Middle frontal gyrus (tissue), 1 donor: ENCODE results near the gene TMUB2.

ENCODE experiments used
- DNase-seq: peaks from one replicate; pipeline ENCODE4 v3.0.0-alpha.2; 2015; ENCODE audit warnings: low spot score; ENCODE audit errors: extremely low spot score

The TMUB2 gene

DNA sequence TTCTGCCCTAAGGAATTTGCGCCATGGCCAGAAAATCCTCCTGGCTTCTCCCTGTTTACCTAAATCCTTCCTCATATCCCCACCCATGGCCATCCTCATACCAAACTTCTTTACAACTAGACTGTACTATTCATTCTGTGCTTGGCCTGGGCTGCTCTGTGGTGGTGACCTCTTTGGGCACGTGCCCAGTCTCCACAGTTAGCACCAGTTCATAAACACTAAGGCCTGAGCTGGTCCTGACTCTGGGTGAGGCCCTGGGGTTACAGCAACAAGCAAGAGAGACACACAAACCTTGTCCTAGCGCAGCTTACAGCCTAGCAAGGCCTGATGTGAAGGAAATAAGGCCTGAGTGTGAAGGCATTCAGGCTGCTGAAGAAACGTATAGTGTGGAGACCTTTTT is 16.0 kb downstream of the TMUB2 start:
- no peak for DNase-seq

DNA sequence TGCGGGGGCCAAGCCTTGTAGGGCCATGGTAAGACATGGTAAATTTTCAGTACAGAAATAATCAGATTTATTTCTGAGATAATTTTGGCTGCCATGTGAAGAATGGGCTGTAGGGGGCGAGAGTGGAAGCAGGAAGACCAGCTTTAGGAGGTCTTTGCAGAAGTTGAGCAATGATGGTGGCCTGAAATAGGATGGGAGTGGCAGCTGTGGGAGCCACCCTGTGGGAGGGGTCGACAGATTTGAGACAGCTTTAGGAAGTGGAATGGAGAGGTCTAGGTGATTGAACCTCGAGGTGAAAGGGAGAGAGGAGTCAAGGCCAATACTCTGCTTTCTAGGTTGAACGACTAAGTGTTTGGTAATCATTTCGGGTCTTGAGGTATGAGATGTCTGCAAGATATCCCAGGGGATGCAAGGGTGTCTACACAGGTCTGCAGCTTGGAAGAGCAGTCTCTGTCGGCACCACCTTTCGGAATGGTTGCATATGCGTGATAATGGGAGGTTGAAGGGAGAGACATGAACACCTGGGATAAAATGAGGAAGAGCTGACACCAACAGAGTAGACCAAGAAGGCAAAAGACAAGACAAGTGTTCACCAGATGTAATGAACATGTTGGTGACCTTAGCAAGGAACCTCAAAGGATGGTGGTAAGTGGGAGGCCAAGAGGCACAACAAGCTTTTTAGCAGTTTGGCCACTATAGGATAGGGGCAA is 17.1 kb downstream of the TMUB2 start:
- no peak for DNase-seq

DNA sequence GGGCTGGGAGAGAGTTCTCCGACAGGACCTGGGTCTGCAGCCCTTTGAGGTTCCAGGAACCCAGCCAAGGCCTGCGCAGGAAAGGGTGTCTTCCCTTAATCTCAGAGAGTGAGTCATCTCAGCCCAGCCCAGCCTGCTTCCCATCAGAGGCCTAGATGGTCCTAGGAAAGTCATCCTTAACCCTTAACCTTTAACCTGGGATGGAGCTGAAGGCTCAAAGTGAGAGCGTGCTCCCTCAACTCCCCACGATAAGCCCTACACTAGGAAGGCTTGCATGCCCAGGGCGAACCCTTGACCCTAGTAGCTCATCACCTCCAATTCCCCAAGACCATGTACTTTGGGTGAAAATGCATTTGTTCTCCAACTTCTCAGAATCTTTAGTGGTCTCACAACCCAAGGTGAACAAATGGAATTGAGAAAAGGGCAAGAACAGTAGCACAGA is 17.7 kb downstream of the TMUB2 start:
- DNase-seq, result no peak

DNA sequence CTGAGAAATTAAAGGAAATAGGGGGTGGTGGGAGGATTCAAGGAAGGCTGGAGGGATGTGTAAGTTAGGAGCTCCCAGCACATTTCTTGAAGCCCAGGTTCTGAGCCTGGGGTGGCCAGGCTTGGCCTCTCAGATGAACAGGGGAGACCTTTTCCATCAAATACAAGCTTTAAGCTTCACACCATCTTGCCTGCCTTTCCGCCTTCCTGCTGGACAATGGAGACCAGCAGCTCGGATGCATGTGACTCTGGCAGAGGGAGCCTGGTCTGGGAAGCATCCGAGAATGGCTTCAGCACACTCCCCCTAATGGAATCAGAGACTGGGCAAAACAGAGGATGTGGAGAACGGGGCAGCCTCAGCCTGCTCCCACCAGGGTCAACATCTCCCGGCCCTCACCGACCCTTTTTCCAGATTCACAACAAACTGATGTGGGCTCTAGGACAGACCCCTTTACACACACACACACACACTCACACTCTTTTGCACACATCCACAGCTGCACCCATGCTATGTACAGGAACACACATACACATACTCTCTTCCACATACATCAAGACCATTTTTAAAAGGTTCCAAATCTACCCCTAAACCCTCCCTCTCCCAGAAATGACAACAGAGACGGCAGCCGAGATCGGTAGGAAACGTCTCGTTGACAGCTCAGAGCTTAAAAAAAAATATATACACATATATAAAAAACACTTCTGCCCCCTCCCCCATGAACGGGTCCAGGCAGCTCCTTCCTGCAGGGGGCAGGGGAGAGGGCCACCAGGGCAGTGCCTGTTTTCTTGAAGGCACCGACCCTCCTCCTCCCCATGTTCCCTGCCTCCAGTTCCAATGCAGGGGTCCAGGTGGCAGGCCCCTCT is 19.4 kb downstream of the TMUB2 start:
- DNase-seq, result no peak

DNA sequence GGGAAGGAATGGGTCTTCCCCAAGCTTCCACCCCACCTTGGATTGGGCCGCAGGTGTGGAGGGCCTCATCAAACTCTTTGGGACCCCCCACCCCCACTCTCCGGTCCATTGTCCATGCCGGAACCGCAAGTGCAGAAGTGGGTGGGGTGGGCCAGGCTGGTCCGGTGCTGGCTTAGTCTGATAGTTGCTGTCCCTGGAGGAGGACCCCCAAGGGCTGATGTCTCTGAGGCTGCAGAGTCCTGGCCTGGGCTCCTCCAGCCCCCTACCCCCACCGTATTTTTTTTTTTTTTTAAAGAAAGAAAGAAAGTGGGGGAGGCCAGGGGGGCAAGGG is 20.0 kb downstream of the TMUB2 start:
- DNase-seq, result no peak

DNA sequence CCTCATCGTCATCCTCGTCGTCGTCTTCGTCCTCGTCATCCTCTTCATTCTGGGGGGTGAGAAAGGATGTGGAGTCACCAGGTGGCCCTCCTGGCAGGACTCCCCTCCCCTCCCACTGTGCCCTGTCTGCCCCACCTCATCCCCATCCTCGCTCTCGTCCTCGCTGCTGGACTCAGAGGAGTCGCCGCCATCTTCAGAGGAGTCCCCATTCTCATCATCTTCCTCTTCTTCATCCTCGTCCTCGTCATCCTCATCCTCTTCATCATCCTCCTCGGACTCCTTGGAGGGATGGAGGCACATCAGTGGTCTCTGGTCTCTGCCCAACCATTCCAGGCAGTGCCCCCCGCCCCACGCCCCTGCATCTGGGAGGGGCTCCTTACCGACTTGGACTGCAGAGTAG is 20.5 kb downstream of the TMUB2 start:
- no peak for DNase-seq

DNA sequence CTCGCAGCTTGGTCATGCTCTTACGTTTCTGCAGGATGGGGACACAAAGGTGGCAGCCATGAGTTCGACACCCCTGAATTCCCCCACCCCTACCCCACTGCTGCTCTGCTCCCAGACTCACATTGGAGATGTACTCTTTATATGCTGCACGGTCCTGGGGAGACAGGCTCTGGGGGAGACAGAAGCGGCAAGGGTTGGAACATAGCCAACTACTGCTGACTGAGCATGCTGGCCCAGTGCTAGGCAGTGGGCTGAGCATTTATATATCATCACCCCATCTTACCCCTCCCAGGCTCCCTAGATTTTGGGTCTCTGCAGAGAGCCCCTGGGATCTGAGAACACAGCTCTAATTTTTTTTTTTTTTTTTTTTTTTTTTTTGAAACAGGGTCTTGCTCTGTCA is 21.0 kb downstream of the TMUB2 start:
- DNase-seq, result no peak

DNA sequence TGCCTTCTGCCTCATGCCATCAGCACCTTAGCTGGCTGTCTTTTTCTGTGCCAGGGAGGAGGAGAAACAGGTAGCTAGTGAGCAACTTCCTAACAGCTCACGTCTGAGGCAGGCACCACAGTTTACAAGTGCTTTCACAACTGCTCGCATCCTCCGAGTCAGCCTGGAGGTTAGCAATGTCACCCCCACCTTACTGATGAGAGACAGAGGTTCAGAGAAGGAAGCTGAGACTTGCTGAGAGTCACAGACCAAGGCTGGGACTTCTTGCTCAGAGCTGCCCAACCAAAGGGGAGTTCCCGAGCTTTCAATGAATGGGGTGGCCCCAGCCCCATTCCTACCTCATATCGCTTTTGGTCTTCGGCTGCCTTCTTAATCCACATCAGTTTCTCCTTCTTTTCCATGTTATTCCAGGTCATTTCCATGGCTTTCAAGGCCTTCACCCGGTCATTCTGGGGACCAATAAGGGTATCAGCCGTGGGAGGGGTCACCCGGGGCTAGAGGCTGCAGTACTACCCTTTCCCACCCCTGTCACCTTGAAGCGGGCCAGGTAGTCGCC is 23.1 kb downstream of the TMUB2 start:
- no peak for DNase-seq

DNA sequence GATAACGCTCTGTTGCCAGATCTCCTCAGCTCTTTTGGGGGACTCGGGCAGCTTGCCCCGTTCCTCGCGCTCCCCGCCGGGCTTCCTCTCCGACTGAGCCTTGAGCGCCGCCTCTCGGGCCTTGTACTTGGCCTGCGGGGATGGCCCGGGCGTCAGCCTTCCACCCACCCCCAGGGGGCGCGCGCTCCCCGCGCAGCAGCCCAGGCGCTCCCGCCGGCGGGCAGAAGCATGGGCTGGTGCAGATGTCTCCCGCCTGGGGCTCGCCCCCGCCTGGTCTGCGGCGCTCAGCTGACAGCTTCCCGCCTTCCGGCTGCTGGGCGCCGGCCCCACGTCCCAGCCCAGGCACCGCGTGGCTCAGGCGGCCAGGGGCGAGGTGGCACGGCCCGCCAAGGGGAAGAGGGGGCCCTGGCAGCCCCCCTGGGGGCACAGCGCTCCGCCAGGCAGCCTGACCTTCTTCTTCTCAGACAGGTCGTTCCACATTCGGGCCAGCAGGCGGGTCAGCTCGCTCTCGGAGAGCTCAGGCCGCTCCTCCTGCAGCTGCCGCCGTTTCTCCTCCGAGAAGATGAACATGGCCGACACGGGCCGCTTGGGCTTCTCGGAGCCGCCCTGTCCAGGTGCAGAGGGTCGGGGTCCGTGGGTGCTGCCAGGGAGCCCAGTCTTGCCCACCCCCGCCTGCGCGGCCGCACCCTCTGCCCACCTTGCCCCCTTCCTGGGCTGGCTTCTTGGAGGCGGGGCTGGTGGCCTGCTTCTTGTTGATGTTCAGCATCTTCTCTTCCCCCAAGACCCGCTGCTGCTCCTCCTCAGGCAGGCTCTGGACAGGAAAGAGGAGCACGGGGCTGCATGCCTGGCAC is 23.8 kb downstream of the TMUB2 start:
- peak; percentile 75 for DNase-seq

DNA sequence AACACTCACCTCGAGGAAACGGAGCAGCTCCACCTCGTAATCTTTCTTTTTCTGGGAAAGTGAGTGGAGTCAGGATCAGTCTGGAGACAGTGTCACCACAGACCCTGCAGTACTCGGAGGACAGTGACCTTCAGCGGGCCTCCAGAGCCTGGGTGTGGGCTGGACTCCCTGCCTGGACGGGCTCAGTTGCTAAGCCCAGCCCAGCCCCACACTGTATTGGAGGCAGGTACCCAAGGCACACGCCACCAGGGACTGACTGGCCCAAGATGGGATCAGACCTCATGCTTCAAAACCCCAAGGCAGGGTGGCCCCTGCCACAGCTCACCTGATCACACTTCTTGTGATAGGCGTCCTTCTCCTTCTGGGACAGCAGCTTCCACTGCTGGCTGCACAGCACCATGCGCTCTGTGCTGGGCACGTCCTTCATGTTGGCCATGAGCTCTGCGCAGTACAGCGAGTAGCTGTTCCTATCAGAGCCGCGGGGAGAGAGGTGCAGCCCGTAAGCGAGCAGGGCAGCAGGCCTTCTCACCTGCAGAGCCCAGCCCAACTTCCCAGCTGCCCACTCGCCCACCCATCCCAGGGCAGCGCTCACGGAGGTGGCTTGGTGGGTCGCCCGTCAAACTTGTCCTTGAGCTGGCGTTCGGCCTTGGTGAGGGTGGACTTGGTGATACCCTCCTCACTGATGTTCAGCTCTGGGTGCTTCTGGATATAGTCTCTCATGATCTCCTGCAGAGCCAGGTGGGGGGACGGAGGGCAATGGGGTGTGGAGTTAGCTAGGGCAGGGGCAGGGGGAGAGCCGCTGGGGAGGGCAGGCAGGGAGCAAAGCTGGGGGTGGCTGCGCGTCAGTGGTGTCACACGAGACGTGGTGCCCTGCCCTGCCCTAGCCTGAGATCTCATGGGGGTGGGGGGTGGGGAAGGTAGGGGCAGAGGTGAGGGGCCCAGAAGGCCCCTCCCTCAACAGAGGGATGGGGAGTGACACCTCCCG is 24.8 kb downstream of the TMUB2 start:
- DNase-seq, result no peak

DNA sequence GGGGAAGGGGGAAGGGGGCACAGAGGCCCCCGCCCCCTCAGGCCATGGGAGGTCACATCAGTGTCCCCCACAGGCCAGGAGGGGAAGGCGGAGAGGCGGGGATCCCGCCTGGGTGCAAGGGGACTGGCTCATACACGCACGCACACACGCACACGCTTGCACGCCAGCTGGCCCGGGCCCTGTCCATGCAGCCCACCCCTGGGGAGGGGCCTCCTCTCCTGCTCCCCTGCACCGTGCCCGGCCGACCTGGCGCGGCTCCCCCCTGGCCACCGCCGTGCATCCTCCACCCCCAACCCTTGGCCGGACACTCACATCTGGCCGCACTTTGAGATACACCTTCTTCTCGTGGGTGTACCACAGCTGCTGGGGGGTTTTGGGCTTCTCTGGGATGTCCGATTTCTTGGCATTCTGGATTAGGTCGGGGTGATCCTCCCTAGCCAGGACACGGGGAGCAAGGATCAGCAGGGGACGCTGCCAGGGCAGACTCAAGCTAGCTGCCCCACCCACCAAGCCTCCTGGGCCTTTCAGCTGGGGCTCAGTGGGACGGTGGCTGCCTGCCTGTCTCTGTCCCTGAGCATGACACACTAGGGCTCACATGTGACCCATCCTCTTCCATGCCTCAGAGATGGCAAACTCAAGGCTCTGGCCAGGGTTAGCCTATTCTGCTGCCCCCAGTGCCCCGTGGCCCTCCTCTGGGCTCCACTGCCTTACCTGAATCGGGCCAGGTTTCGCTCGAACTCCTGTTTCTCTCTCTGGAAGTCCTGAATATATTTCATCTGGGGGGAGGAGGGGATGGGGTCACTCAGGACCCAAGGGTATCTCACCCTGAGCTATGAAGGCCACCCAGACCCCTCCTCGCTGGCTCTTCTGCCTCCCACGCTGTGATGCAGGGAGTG is 26.0 kb downstream of the TMUB2 start:
- no peak for DNase-seq

DNA sequence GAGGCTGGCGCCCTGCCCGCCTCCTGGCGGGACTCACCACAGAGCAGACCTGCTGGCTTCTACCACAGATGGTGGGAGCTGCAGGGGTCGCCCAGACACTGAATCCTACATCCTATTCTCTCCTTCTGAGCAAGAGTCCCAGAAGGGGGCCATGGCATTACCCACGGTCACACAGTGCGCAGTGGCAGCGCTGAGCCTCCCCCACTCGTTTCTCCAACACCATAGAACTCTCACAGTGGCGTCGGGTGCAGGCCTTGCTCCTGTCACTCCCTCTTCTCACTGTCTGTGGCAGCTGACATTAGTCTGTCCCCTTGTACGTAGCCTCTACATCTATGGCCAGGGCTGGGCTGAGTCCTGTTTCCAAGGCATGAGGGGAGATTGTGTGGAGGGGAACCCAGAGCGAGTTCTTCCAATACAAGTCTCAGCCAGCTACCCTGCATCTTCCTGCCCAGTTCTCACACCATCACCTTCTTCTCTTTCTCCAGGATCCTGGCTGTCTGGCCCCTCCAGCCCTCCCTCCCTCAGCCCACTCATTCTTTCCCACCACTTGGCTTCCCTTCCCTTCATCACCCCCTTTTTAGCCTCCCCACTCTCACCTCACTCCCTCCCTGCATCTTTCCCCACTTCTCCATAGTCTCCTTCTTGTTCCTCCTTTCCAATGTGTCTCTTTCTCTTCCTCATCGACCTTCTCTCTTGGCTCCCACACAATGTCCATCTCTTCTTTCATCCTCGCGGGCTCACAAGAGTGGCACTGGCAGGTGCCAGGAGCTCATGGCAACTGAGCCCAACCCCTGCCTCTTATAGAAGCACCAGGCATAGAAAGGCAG is 26.8 kb downstream of the TMUB2 start:
- DNase-seq, result no peak

DNA sequence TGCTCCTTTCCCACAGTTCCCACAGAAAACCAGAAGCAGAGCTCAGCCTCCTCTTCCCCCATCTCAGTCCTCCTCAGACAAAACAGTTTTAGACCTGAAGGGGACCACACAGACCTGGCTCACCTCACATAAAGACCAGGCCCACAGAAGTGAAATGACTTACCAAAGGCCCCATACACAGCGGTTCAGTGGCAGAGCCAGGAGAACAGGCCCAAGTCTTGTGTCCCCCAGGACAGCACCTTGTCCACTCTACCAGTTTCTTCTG is 27.4 kb downstream of the TMUB2 start:
- no peak for DNase-seq

DNA sequence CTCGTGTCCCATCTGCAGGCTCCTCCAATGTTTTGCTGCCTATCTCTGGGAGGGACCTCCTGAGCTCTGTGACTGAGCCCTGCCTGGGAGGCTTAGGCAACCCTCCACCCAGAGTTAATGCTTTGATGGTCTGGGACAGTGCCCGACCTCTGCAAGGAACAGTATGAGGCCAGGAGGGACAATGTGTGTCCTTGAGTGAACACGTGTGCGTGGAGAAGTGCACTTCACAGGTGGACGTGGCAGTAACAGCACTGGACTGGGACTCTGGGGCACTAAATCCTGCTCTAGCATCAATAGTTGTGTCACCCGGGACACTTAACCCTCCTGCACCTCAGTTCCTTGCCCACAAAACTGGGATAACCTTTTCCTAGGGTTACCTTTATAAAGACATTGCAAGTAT is 28.1 kb downstream of the TMUB2 start:
- DNase-seq, result no peak

DNA sequence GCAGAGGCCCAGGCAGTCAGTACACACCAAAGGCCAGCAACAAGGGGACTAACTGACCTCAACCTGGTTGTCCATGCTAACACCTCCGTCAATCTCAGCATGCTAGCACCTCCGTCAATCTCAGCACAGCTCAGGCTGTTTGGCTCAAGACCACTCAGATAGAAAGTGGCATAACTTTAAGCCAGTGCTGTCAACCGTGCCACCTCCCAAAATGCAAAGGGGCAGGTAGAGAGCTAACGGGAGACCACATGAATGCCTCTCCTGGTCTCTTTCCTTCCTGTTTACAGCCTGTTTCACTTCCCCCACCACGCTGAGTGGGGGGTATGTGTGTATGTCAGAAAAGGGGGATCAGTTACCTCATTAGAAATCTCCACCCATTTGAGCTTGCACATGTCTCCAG is 29.4 kb downstream of the TMUB2 start:
- DNase-seq, result no peak

DNA sequence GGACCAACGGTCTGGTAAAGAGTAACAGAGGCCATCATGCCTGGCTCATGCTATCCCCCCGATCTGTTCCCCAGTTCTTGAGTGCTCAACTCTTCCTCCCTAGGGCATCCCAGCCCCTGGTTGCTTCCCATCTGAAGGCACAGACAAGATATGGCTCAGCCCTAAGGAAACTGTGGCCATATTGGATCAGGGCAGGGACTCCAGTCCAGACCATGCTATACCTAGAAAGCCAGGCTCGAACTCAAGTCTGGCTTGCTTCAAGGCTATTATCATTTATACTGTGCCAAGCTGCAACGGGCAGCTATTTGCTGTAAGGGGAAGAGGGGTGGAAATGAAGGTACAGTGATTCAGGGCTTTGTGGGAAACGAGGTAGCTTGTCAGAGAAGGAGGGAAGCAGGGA is 29.9 kb downstream of the TMUB2 start:
- no peak for DNase-seq

DNA sequence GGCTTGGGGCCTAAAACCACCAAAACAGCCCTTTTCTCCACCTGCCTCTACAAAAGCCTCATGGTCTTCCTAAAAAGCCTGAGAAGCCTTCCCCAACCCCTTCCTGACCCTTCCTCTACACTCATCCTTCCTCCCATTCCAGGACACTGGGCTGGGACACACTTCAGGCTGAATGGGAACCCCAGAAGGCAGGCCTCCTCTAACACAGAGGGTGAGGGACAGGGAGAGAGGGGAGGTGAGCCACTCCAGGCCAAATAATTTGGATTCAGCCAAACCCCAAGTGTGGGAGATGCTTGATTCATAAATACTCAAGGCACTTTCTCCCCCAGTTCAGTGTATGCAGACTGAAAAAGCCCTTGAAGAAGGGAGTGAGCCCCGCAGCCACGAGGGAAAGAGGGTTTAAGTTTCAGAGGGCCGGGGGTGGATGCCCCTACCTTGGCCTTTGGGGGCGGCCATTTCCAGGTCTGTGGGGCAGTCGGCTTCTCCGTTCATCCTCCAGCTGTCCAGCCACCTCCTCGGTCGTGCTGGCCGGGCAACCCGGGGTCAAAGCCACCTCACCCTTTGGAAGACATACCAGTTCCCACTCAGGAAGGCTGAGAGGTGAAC is 31.1 kb downstream of the TMUB2 start:
- no peak for DNase-seq

DNA sequence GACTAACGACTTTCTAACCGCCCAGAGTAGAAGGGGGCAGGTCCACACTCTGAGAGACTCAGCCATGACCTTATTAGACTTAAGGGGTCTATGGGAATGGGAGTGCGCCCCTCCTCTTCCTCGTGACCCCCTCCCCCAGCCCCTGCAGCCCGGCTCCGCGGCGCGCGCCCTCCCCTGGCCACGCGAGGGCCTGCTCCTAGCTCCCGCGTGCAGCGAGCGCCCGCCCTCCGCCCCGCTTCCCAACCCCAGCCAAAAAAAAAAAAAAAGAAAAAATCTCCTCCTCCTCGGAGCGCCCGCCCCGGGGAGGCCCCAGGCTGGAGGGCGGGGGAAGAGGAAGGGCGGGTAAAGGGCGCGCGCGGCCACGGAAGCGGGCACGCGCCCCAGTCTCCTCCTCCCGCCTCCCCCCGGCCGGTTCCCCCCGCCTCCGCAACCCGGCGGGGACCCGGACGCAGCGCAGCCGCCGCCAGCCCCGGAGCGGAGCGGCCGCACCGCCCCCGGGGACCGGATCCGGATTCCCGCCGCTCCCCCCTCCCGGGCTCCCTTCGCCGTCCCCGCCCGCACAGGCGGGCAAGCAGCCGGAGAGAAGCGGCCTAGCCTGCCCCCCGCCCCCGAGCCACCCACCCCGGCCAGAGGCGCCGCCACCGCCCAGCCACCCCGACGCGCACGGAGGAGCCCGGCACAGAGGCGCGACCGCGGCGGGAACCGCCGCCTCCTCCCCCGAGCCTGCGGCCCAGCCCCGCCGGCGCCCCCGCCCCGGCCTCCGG is 31.8 kb downstream of the TMUB2 start:
- DNase-seq, result peak; percentile 79
